Neural progenitor cell (in vitro differentiated cells): Measurements from ENCODE around the gene APCDD1L. TPM values are rescaled to one million over a fixed set of nuclear protein-coding genes. Genes with fewer than 3 reads are reported as not detected.

Experiments
- DNase-seq: peaks from one replicate; pipeline ENCODE4 v3.0.0-alpha.2; 2016; ENCODE audit warnings: low spot score
- H2AFZ ChIP-seq: fragments of 200-600 bp; sonication (generic); replicated peaks from 2 replicates; pipeline ENCODE4 v1.6.1; 2016; ENCODE audit warnings: antibody characterized with exemption
- H3F3A ChIP-seq: fragments of 200-600 bp; sonication (generic); 2 replicates; pipeline ENCODE4 v1.6.1; 2016; ENCODE audit warnings: antibody characterized with exemption, low read depth
- H3K27ac ChIP-seq: fragments of 200-600 bp; sonication (generic); 2 replicates; pipeline ENCODE4 v1.5.1; 2016; ENCODE audit warnings: mild to moderate bottlenecking
- H3K27me3 ChIP-seq: fragments of 200-600 bp; sonication (generic); 2 replicates; pipeline ENCODE4 v1.6.1; 2016; ENCODE audit warnings: mild to moderate bottlenecking, moderate library complexity
- H3K36me3 ChIP-seq: fragments of 200-600 bp; sonication (generic); 2 replicates; pipeline ENCODE4 v1.5.1; 2016
- H3K4me1 ChIP-seq: fragments of 200-600 bp; sonication (generic); 2 replicates; pipeline ENCODE4 v1.6.1; 2016; ENCODE audit warnings: mixed run types
- H3K4me2 ChIP-seq: fragments of 200-600 bp; sonication (generic); 2 replicates; pipeline ENCODE4 v1.6.1; 2016
- H3K4me3 ChIP-seq: fragments of 200-600 bp; sonication (generic); 2 replicates; pipeline ENCODE4 v1.5.1; 2016
- H3K79me2 ChIP-seq: fragments of 200-600 bp; sonication (generic); 2 replicates; pipeline ENCODE4 v1.6.1; 2016; ENCODE audit warnings: low read depth
- H3K9ac ChIP-seq: fragments of 200-600 bp; sonication (generic); 2 replicates; pipeline ENCODE4 v1.6.1; 2016
- H3K9me3 ChIP-seq: fragments of 200-600 bp; sonication (generic); 2 replicates; pipeline ENCODE4 v1.5.1; 2016; ENCODE audit warnings: low read depth
- H4K20me1 ChIP-seq: fragments of 200-600 bp; sonication (generic); 2 replicates; pipeline ENCODE4 v1.6.1; 2016; ENCODE audit warnings: low read depth
- H3K27ac Mint-ChIP-seq: 3 replicates; pipeline ENCODE4 v1.8.0; 2021; ENCODE audit warnings: mixed read lengths
- H3K27me3 Mint-ChIP-seq: 2 replicates; pipeline ENCODE4 v1.8.0; 2022; ENCODE audit warnings: low read depth, mild to moderate bottlenecking, inconsistent platforms, moderate library complexity, mixed read lengths; ENCODE audit not compliant: insufficient read depth
- H3K36me3 Mint-ChIP-seq: 3 replicates; pipeline ENCODE4 v1.8.0; 2021; ENCODE audit warnings: mixed read lengths
- H3K4me1 Mint-ChIP-seq: 3 replicates; pipeline ENCODE4 v1.8.0; 2021; ENCODE audit warnings: mixed read lengths
- H3K4me3 Mint-ChIP-seq: 3 replicates; pipeline ENCODE4 v1.8.0; 2021; ENCODE audit warnings: mild to moderate bottlenecking, moderate library complexity, mixed read lengths
- H3K9me3 Mint-ChIP-seq: 3 replicates; pipeline ENCODE4 v1.8.0; 2020; ENCODE audit warnings: mixed read lengths
- CTCF ChIP-seq: fragments of 200-600 bp; sonication (generic); IDR thresholded peaks from 2 replicates; pipeline ENCODE4 v1.5.1; 2017; ENCODE audit warnings: antibody characterized with exemption, mild to moderate bottlenecking
- EZH2 ChIP-seq: fragments of 200-600 bp; sonication (generic); IDR thresholded peaks from 2 replicates; pipeline ENCODE4 v1.6.1; 2017; ENCODE audit warnings: antibody characterized with exemption, mild to moderate bottlenecking, moderate library complexity
- EZH2phosphoT487 ChIP-seq: fragments of 200-600 bp; sonication (generic); IDR thresholded peaks from 2 replicates; pipeline ENCODE4 v1.6.1; 2017; ENCODE audit warnings: antibody characterized with exemption
- total RNA-seq: library from RNA; depleted of rRNA; stranded (reverse); fragments of >200 nt; gene quantifications from 2 replicates; pipeline ENCODE4 v1.2.3, GENCODE V29; 2015; ENCODE audit warnings: low replicate concordance

The APCDD1L gene
- total RNA-seq, 1 donor from 2014 or later: not detected

DNA sequence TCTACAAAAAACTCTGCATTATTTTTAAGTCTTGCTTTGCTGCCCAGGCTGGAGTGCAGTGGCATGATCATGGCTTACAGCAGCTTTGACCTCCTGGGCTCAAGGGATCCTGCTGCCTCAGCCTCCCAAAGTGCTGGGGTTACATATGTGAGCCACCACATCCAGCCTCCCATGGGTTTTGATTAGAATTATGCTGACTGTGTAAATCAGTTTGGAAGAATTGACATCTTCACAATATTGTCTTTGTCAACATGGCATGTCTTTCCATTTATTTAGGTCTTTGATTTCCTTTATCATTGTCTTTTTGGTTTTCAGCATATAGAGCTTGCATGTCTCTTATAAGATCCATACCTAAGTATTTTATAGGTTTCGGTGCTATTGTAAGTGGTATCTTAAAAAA lies 13.2 kb upstream of the APCDD1L start:
- Mint-ChIP-seq H3K4me1 (peaks cover 8% of the 10 kb centered on the region), H3K4me3 (no peak overlapping the region), H3K27ac (no peak overlapping the region), H3K27me3 (peaks cover 2% of the 10 kb centered on the region), H3K36me3 (no peaks in the 10 kb centered on the region), H3K9me3 (peaks cover 53% of the 10 kb centered on the region)
- Histone ChIP-seq H3K27ac (no peak overlapping the region), H3F3A (peaks cover 15% of the 10 kb centered on the region), H3K4me2 (no peak overlapping the region), H4K20me1 (no peaks in the 10 kb centered on the region), H3K4me3 (no peak overlapping the region), H3K79me2 (no peaks in the 10 kb centered on the region), H2AFZ (no peak overlapping the region), H3K4me1 (peaks cover 10% of the 10 kb centered on the region), H3K9ac (no peak overlapping the region), H3K9me3 (peaks cover 36% of the 10 kb centered on the region), H3K36me3 (peaks cover 10% of the 10 kb centered on the region), H3K27me3 (no peaks in the 10 kb centered on the region)
- no peak for DNase-seq
- TF ChIP-seq CTCF: no peak
- no peak for TF ChIP-seq EZH2
- TF ChIP-seq EZH2phosphoT487: no peak

DNA sequence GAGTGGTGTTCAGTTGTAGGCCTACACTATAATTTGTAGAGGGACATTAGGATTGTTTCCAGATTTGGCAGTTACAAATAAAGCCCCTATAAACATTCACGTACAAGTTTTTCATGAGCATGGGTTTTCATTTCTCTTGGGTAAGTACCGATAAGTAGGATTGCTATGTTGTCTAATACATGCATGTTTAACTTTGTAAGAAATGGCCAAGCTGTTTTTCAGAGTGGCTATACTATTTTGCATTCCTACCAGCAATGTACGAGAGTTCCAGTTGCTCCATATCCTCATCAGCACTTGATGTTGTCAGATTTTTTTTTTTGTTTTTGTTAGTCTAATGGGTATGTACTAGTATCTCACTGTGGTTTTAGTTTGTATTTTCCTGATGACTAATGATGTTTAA lies 11.2 kb upstream of the APCDD1L start:
- no peaks in the 10 kb centered on the region for H3K79me2 ChIP-seq
- TF ChIP-seq CTCF: no peak
- no peak for TF ChIP-seq EZH2phosphoT487
- no peak for TF ChIP-seq EZH2
- peaks cover 28% of the 10 kb centered on the region for H3K4me1 ChIP-seq
- Mint-ChIP-seq H3K27me3 (peaks cover 2% of the 10 kb centered on the region), H3K9me3 (peaks cover 41% of the 10 kb centered on the region), H3K36me3 (no peaks in the 10 kb centered on the region), H3K4me3 (no peak overlapping the region), H3K4me1 (peaks cover 15% of the 10 kb centered on the region), H3K27ac (no peak overlapping the region)
- H3K36me3 ChIP-seq: peaks cover 10% of the 10 kb centered on the region
- DNase-seq: no peak
- H3K27me3 ChIP-seq: no peaks in the 10 kb centered on the region
- no peaks in the 10 kb centered on the region for H4K20me1 ChIP-seq
- no peak overlapping the region for H3K27ac ChIP-seq
- H3K4me2 ChIP-seq: no peak overlapping the region
- no peak overlapping the region for H3K9ac ChIP-seq
- H2AFZ ChIP-seq: no peak overlapping the region
- H3K9me3 ChIP-seq: peaks cover 31% of the 10 kb centered on the region
- peaks cover 26% of the 10 kb centered on the region for H3F3A ChIP-seq
- H3K4me3 ChIP-seq: no peak overlapping the region

GRCh38 chr20:58524814-58525213 lies 9.6 kb upstream of the APCDD1L start:
- H3K27me3 Mint-ChIP-seq: peaks cover 2% of the 10 kb centered on the region
- H3K27ac ChIP-seq: no peak overlapping the region
- peaks cover 28% of the 10 kb centered on the region for H3K4me1 ChIP-seq
- H3K79me2 ChIP-seq: no peaks in the 10 kb centered on the region
- H3K9me3 Mint-ChIP-seq: peaks cover 32% of the 10 kb centered on the region
- no peak overlapping the region for H3K4me3 Mint-ChIP-seq
- H3K36me3 ChIP-seq: peaks cover 10% of the 10 kb centered on the region
- peaks cover 26% of the 10 kb centered on the region for H3F3A ChIP-seq
- H3K4me1 Mint-ChIP-seq: peaks cover 15% of the 10 kb centered on the region
- no peak overlapping the region for H3K27ac Mint-ChIP-seq
- peaks cover 18% of the 10 kb centered on the region for H3K9me3 ChIP-seq
- H3K4me2 ChIP-seq: no peak overlapping the region
- TF ChIP-seq EZH2phosphoT487: no peak
- no peak for TF ChIP-seq EZH2
- no peak for TF ChIP-seq CTCF
- H3K4me3 ChIP-seq: no peak overlapping the region
- no peaks in the 10 kb centered on the region for H3K36me3 Mint-ChIP-seq
- no peaks in the 10 kb centered on the region for H4K20me1 ChIP-seq
- no peak overlapping the region for H2AFZ ChIP-seq
- H3K9ac ChIP-seq: no peak overlapping the region
- DNase-seq: no peak
- H3K27me3 ChIP-seq: no peaks in the 10 kb centered on the region
